HepG2 (cell line): ENCODE measurements around the gene AKAP1. TPM values are rescaled to one million over a fixed set of nuclear protein-coding genes. Genes with fewer than 3 reads are reported as not detected.
A peak's percentile ranks its signal among the peaks of the same experiment; 100 is the strongest.

ENCODE experiments used
- AFF4 ChIP-seq: sonication (generic); formaldehyde crosslinking; IDR thresholded peaks from 2 replicates; pipeline ENCODE4 v1.4.0; 2020; ENCODE audit warnings: missing genetic modification reagents
- ETS1 ChIP-seq: sonication (generic); formaldehyde crosslinking; IDR thresholded peaks from 2 replicates; pipeline ENCODE4 v1.4.0; 2020; ENCODE audit warnings: missing genetic modification reagents
- ETV5 ChIP-seq: IDR thresholded peaks from 2 replicates; pipeline ENCODE4 v1.6.1; 2018; ENCODE audit warnings: missing biosample characterization, missing genetic modification reagents, inconsistent platforms, borderline replicate concordance
- GZF1 ChIP-seq: sonication (generic); formaldehyde crosslinking; IDR thresholded peaks from 2 replicates; pipeline ENCODE4 v1.5.1; 2020; ENCODE audit warnings: mild to moderate bottlenecking, missing genetic modification reagents
- KLF12 ChIP-seq: sonication (generic); formaldehyde crosslinking; IDR thresholded peaks from 2 replicates; pipeline ENCODE4 v1.4.0; 2020; ENCODE audit warnings: missing genetic modification reagents, borderline replicate concordance
- SAFB2 ChIP-seq: sonication (generic); formaldehyde crosslinking; IDR thresholded peaks from 2 replicates; pipeline ENCODE4 v1.5.1; 2020; ENCODE audit warnings: missing genetic modification reagents, low read depth, mild to moderate bottlenecking, borderline replicate concordance
- SMYD3 ChIP-seq: sonication (generic); formaldehyde crosslinking; IDR thresholded peaks from 2 replicates; pipeline ENCODE4 v1.8.1; 2023; ENCODE audit warnings: mild to moderate bottlenecking, missing genetic modification reagents
- TEAD2 ChIP-seq: sonication (generic); formaldehyde crosslinking; IDR thresholded peaks from 2 replicates; pipeline ENCODE4 v1.9.0; 2021; ENCODE audit warnings: missing genetic modification reagents
- ZBTB34 ChIP-seq: sonication (generic); formaldehyde crosslinking; IDR thresholded peaks from 2 replicates; pipeline ENCODE4 v1.8.0; 2022; ENCODE audit warnings: mild to moderate bottlenecking, missing genetic modification reagents
- ZNF121 ChIP-seq: sonication (generic); formaldehyde crosslinking; IDR thresholded peaks from 2 replicates; pipeline ENCODE4 v1.5.0; 2020; ENCODE audit warnings: mild to moderate bottlenecking, missing genetic modification reagents
- ZNF143 ChIP-seq: sonication (generic); formaldehyde crosslinking; IDR thresholded peaks from 2 replicates; pipeline ENCODE4 v1.4.0; 2020; ENCODE audit warnings: missing genetic modification reagents
- ZNF557 ChIP-seq: sonication (generic); formaldehyde crosslinking; IDR thresholded peaks from 2 replicates; pipeline ENCODE4 v1.4.0; 2020; ENCODE audit warnings: missing genetic modification reagents
- ZNF780A ChIP-seq: sonication (generic); formaldehyde crosslinking; IDR thresholded peaks from 2 replicates; pipeline ENCODE4 v1.8.0; 2022; ENCODE audit warnings: mild to moderate bottlenecking, missing genetic modification reagents, moderate library complexity
- polyA plus RNA-seq, 8 experiments: library from polyadenylated mRNA; depleted of rRNA in 3 of 8; stranded (reverse) in 7 of 8; unstranded in 1 of 8; fragments of >200 nt; fragmentation: Illumina TruSeq in 4 of 8; extraction: Trizol in 4 of 8; gene quantifications; 2 replicates each; pipeline versions ENCODE4 v1.2.1 to v1.2.3, GENCODE V29; 2011 to 2016; ENCODE audit warnings: low read depth in 4 of 8, missing spikeins in 1 of 8, mixed read lengths in 1 of 8; ENCODE audit not compliant: insufficient read depth in 1 of 8
- total RNA-seq, 5 experiments: library from RNA; depleted of rRNA; stranded (reverse); fragments of >200 nt; fragmentation: Illumina TruSeq; extraction: Trizol; gene quantifications; 2 replicates each; pipeline ENCODE4 v1.2.3, GENCODE V29; 2016; ENCODE audit warnings: low read depth in 1 of 5
- TF ChIP-seq, protein P1 (sequence below): sonication (generic); formaldehyde crosslinking; IDR thresholded peaks from 2 replicates; pipeline ENCODE4 v1.9.0; 2021; ENCODE audit warnings: missing genetic modification reagents, mild to moderate bottlenecking, borderline replicate concordance
- TF ChIP-seq, protein P2 (sequence below): sonication (generic); formaldehyde crosslinking; IDR thresholded peaks from 2 replicates; pipeline ENCODE4 v1.4.0; 2020; ENCODE audit warnings: mild to moderate bottlenecking, missing genetic modification reagents
- TF ChIP-seq, protein P3 (sequence below): sonication (generic); formaldehyde crosslinking; IDR thresholded peaks from 2 replicates; pipeline ENCODE4 v1.8.0; 2022; ENCODE audit warnings: mild to moderate bottlenecking, missing genetic modification reagents, borderline replicate concordance
- TF ChIP-seq, protein P4 (sequence below): sonication (generic); formaldehyde crosslinking; IDR thresholded peaks from 2 replicates; pipeline ENCODE4 v1.5.0; 2020; ENCODE audit warnings: mild to moderate bottlenecking, missing genetic modification reagents

AKAP1 gene
- total and polyA plus RNA-seq, 2 of the 13 experiments (the other 11 are each of a cell fraction or from before 2014, with no cell fraction given): 101 to 131 TPM

DNA sequence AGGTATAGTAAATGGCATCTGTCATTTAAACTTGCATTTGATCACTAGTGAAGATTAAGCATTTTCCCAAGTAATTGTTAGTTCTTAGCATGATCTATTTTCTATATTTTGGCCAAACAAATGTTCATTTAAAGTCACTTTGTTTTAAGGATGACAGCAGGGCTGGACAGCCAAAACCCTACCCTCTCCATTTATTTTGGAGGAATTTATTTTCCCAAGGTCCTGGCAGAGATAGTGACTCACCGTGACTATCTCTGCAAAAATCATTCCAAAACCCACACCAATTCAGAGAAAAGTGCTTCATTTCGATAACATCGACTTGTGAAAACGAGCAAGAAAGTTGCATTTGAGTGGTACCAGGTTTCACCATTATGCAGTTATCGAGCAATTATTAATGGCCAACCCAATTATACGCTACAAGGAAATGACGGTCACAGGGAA is 665 bp upstream of the AKAP1 start (continued):
- TF ChIP-seq ZNF121 (no peak), AFF4 (no peak), SMYD3 (peak; percentile 68), TEAD2 (no peak), ETV5 (CRISPR knock-in tag) (no peak), ETS1 (CRISPR knock-in tag) (no peak), KLF12 (CRISPR knock-in tag) (no peak), GZF1 (CRISPR knock-in tag) (0 out of 2 replicates have a peak, but pooled peaks have one; percentile 57), ZNF780A (CRISPR knock-in tag) (no peak), SAFB2 (CRISPR knock-in tag) (no peak), ZNF557 (CRISPR knock-in tag) (0 out of 2 replicates have a peak, but pooled peaks have one; percentile 23), ZBTB34 (CRISPR knock-in tag) (0 out of 2 replicates have a peak, but pooled peaks have one; percentile 34), ZNF143 (no peak)
- TF ChIP-seq, protein P1, sequence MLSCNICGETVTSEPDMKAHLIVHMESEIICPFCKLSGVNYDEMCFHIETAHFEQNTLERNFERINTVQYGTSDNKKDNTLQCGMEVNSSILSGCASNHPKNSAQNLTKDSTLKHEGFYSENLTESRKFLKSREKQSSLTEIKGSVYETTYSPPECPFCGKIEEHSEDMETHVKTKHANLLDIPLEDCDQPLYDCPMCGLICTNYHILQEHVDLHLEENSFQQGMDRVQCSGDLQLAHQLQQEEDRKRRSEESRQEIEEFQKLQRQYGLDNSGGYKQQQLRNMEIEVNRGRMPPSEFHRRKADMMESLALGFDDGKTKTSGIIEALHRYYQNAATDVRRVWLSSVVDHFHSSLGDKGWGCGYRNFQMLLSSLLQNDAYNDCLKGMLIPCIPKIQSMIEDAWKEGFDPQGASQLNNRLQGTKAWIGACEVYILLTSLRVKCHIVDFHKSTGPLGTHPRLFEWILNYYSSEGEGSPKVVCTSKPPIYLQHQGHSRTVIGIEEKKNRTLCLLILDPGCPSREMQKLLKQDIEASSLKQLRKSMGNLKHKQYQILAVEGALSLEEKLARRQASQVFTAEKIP (CRISPR knock-in tag): no peak
- TF ChIP-seq, protein P2, sequence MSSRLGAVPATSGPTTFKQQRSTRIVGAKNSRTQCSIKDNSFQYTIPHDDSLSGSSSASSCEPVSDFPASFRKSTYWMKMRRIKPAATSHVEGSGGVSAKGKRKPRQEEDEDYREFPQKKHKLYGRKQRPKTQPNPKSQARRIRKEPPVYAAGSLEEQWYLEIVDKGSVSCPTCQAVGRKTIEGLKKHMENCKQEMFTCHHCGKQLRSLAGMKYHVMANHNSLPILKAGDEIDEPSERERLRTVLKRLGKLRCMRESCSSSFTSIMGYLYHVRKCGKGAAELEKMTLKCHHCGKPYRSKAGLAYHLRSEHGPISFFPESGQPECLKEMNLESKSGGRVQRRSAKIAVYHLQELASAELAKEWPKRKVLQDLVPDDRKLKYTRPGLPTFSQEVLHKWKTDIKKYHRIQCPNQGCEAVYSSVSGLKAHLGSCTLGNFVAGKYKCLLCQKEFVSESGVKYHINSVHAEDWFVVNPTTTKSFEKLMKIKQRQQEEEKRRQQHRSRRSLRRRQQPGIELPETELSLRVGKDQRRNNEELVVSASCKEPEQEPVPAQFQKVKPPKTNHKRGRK (CRISPR knock-in tag): no peak
- TF ChIP-seq, protein P3, sequence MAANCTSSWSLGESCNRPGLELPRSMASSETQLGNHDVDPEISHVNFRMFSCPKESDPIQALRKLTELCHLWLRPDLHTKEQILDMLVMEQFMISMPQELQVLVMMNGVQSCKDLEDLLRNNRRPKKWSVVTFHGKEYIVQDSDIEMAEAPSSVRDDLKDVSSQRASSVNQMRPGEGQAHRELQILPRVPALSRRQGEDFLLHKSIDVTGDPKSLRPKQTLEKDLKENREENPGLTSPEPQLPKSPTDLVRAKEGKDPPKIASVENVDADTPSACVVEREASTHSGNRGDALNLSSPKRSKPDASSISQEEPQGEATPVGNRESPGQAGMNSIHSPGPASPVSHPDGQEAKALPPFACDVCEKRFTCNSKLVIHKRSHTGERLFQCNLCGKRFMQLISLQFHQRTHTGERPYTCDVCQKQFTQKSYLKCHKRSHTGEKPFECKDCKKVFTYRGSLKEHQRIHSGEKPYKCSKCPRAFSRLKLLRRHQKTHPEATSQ: peak; percentile 81; the same call in 1 of the 2 replicates
- TF ChIP-seq, protein P4, sequence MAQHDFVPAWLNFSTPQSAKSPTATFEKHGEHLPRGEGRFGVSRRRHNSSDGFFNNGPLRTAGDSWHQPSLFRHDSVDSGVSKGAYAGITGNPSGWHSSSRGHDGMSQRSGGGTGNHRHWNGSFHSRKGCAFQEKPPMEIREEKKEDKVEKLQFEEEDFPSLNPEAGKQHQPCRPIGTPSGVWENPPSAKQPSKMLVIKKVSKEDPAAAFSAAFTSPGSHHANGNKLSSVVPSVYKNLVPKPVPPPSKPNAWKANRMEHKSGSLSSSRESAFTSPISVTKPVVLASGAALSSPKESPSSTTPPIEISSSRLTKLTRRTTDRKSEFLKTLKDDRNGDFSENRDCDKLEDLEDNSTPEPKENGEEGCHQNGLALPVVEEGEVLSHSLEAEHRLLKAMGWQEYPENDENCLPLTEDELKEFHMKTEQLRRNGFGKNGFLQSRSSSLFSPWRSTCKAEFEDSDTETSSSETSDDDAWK (CRISPR knock-in tag): no peak
